Thoracic aorta (tissue), 2 donors: ENCODE measurements around the gene USHBP1. TPM values are rescaled to one million over a fixed set of nuclear protein-coding genes. Genes with fewer than 3 reads are reported as not detected.

Experiments used
- ATAC-seq: fragments of 150-250 bp; one replicate; pipeline ENCODE4 v1.8.0; 2017; ENCODE audit warnings: low read depth; ENCODE audit not compliant: insufficient number of reproducible peaks, low FRiP score
- DNase-seq: peaks from one replicate; pipeline ENCODE4 v3.0.0-alpha.2; 2020; ENCODE audit warnings: low spot score
- H3K27ac ChIP-seq, 2 donors: fragments of 200-600 bp; sonication (generic); 1 replicate in 1 of 2; 2 replicates in 1 of 2; pipeline ENCODE4 v1.5.1; 2016; ENCODE audit warnings: mild to moderate bottlenecking in 2 of 2, moderate library complexity in 2 of 2
- H3K27me3 ChIP-seq: fragments of 200-600 bp; sonication (generic); replicated peaks from 2 replicates; pipeline ENCODE4 v1.6.0; 2016; ENCODE audit warnings: mild to moderate bottlenecking; ENCODE audit not compliant: insufficient read depth
- H3K36me3 ChIP-seq: fragments of 200-600 bp; sonication (generic); one replicate; pipeline ENCODE4 v1.5.1; 2016
- H3K4me1 ChIP-seq, 2 donors: fragments of 200-600 bp; sonication (generic); 1 replicate in 1 of 2; 2 replicates in 1 of 2; pipeline versions ENCODE4 v1.5.1 to v1.6.0; 2016; ENCODE audit warnings: low read depth in 2 of 2, mild to moderate bottlenecking in 1 of 2; ENCODE audit not compliant: control insufficient read depth in 1 of 2
- H3K4me3 ChIP-seq: fragments of 200-600 bp; sonication (generic); 2 replicates; pipeline ENCODE4 v1.5.1; 2016; ENCODE audit warnings: mild to moderate bottlenecking
- H3K9me3 ChIP-seq: fragments of 200-600 bp; sonication (generic); 2 replicates; pipeline ENCODE4 v1.5.1; 2016
- CTCF ChIP-seq: fragments of 200-600 bp; sonication (generic); IDR thresholded peaks from one replicate; pipeline ENCODE4 v1.5.1; 2019; ENCODE audit warnings: antibody characterized with exemption
- total RNA-seq, 2 donors: library from RNA; depleted of rRNA; stranded (reverse); fragments of >200 nt; gene quantifications; one replicate each; pipeline versions ENCODE4 v1.1.0 to v1.2.3, GENCODE V29; 2016

USHBP1 gene
- total RNA-seq, 2 donors from 2014 or later, result 3.5 to 4.0 TPM

DNA sequence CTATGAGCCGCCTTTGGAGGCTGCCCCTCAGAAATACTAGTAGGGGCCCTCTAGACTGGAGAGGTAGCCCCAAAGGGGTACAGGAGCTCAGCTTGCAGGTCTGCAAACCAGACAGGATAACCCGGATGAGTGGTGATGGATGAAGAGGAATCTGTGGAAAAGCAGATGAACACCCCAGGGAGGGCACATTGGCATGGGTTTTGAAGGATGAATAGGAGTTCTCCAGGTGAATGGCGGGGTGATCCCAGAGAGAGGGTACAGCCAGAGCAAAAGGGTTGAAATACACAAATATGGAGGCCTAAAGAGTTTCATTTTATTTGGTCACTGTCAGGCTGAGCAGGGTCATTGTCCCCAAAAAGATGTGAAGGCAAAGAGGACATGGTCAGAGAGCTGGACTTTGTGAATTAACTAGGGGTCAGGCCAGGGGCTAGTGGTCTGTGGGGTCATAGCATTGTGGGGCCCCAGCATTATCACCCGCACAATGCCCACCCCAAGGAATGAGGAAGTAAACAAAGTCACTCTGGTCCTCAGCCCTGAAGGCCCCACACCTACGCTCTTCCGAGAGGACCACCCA lies 23.6 kb downstream of the USHBP1 start:
- Histone ChIP-seq H3K4me3 (no peak overlapping the region), H3K27ac (peak overlapping the region; percentile 75 to 87), H3K36me3 (peaks cover 6% of the 10 kb centered on the region), H3K27me3 (no peaks in the 10 kb centered on the region), H3K4me1 (peaks cover 25 to 39% of the 10 kb centered on the region in 2 donors), H3K9me3 (no peaks in the 10 kb centered on the region)
- DNase-seq (no peak), ATAC-seq (no peak)
- TF ChIP-seq CTCF, result no peak

DNA sequence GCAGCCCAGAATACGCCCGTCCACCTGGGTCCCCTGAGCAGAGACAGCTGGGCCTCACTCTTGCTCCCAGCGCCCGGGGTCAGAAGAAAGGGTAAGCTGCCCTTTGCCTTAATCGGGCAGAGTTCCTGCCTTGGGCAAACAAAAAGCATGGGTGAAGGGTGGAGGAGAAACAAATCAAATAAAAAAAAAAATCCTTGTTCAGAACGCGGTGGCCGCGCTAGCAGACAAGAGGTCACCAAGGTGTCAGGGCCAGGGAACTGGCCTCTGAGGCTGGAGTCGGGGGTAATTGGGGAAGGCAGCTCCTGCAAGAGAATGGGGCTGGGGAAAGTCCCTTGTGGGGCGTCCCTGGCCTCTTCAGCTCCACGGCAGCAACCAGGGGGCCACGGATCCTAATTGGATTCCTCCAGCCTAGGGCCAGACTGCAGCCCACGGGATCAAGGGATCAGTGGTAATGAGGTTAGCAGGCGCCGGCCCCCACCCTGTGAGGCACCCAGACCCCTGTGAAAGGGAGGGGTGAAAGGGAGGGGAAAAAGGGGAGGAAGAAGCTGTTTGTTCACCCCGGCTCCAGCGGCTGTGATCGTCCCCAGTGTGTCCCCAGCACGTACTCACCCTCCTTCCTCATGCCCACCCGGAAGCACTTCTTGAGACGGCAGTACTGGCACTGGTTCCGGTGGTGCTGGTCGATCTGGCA lies 24.3 kb downstream of the USHBP1 start:
- ATAC-seq, result no peak
- peaks cover 26 to 42% of the 10 kb centered on the region in 2 donors for H3K4me1 ChIP-seq

GRCh38 chr19:17237747-17238706 lies 26.5 kb downstream of the USHBP1 start:
- no peak overlapping the region for H3K4me3 ChIP-seq
- H3K4me1 ChIP-seq, result peaks cover 29 to 43% of the 10 kb centered on the region in 2 donors
- DNase-seq (no peak), ATAC-seq (no peak)
- H3K27ac ChIP-seq, result no peak overlapping the region
- H3K9me3 ChIP-seq, result no peaks in the 10 kb centered on the region
- no peaks in the 10 kb centered on the region for H3K27me3 ChIP-seq
- H3K36me3 ChIP-seq, result peaks cover 12% of the 10 kb centered on the region
- TF ChIP-seq CTCF, result no peak

More for the DNA sequence above, 24.3 kb downstream of the USHBP1 start:
- DNase-seq, result no peak
- no peak for TF ChIP-seq CTCF
- H3K27me3 ChIP-seq, result no peaks in the 10 kb centered on the region
- H3K27ac ChIP-seq, result peak overlapping the region in 1 of 2 donors; percentile 87
- H3K36me3 ChIP-seq, result peaks cover 6% of the 10 kb centered on the region
- no peaks in the 10 kb centered on the region for H3K9me3 ChIP-seq
- no peak overlapping the region for H3K4me3 ChIP-seq

DNA sequence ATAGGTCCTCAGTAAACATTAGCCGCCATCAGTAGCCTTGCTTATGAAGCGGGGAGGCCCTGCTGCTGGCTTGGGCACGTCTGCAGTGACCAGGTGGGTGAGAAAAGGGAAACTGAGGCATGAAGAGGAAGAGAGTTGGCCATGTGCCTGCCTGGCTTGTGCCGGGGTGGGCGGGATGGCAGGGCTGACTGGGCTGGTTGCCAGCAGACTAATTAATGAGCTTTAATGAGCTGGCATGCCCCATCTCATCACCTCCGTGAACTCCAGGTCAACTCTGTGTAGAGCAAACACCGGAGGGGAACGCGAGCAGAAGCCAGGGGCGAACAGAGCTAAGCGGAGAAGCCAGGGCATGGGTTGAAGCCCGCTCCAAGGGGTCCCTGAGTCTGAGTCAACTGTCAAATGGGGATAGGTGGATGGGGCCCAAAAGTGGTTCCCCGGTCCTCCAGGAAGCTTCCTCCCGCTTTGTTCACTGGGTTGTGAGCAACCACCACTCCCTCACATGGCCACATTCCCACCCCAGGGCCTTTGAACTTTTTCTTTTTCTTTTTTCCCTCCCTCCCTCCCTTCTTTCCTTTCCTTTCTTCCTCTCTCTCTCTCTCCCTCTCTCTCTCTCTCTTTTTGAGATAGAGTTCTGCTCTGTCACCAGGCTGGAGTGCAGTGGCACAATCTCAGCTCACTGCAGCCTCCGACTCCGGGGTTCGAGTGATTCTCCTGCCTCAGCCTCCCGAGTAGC lies 27.6 kb downstream of the USHBP1 start:
- ATAC-seq (no peak), DNase-seq (no peak)
- Histone ChIP-seq H3K36me3 (peaks cover 12% of the 10 kb centered on the region), H3K9me3 (no peaks in the 10 kb centered on the region), H3K4me3 (no peak overlapping the region), H3K27ac (peak overlapping the region; percentile 53 to 64), H3K27me3 (no peaks in the 10 kb centered on the region), H3K4me1 (peaks cover 20 to 33% of the 10 kb centered on the region in 2 donors)
- TF ChIP-seq CTCF, result no peak
